ENCODE data around the gene PYDC2.

DNA sequence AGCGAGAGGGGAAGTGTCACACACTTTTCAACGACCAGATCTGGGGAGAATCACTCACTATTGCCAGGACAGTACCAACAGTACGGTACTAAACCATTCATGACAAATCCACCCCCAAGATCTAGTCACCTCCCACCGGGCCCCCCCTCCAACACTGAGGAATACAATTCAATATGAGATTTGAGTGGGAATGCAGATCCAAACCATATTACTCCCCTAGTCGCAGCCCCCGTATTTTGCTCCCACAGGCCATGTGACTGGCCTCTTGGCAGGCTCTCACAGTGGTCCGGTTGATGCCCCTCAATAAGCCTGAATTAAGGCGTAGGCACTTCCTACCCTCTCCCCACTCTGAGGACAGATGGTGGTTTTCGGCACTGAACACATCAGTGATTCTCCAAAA lies 45.4 kb upstream of the PYDC2 start:
- TF ChIP-seq, protein P1, sequence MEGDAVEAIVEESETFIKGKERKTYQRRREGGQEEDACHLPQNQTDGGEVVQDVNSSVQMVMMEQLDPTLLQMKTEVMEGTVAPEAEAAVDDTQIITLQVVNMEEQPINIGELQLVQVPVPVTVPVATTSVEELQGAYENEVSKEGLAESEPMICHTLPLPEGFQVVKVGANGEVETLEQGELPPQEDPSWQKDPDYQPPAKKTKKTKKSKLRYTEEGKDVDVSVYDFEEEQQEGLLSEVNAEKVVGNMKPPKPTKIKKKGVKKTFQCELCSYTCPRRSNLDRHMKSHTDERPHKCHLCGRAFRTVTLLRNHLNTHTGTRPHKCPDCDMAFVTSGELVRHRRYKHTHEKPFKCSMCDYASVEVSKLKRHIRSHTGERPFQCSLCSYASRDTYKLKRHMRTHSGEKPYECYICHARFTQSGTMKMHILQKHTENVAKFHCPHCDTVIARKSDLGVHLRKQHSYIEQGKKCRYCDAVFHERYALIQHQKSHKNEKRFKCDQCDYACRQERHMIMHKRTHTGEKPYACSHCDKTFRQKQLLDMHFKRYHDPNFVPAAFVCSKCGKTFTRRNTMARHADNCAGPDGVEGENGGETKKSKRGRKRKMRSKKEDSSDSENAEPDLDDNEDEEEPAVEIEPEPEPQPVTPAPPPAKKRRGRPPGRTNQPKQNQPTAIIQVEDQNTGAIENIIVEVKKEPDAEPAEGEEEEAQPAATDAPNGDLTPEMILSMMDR (conservative IDR thresholded peaks at IDR 0.05 in 1 of 2, IDR thresholded peaks at IDR 0.05 in 1 of 2; ENCODE audit: extremely low read depth in 1 of 2, insufficient read depth in 1 of 2, low read depth in 1 of 2, low read length in 2 of 2), result no peak
- no peak for TF ChIP-seq EZH2 (IDR thresholded peaks at IDR 0.05; ENCODE audit: borderline replicate concordance, low read length)

Data from mammary epithelial cell (primary cell).